Measurements from ENCODE around the gene FGD6. TPM values are rescaled to one million over a fixed set of nuclear protein-coding genes. Genes with fewer than 3 reads are reported as not detected.

The FGD6 gene
- total RNA-seq, 1 donor from 2014 or later = 17.7 TPM

- DNase-seq (ENCODE audit: extremely low spot score in 2 of 2) = no peak
- intact Hi-C loops (cut with DNase I) = no loop called here
- Histone ChIP-seq H3K9me3 (no peaks in the 10 kb centered on the region), H3K27me3 (no peaks in the 10 kb centered on the region), H3K36me3 (no peaks in the 10 kb centered on the region), H3K4me3 (no peak overlapping the region), H3K27ac (no peak overlapping the region), H3K4me1 (peaks cover 3% of the 10 kb centered on the region)
- TF ChIP-seq, protein P1, sequence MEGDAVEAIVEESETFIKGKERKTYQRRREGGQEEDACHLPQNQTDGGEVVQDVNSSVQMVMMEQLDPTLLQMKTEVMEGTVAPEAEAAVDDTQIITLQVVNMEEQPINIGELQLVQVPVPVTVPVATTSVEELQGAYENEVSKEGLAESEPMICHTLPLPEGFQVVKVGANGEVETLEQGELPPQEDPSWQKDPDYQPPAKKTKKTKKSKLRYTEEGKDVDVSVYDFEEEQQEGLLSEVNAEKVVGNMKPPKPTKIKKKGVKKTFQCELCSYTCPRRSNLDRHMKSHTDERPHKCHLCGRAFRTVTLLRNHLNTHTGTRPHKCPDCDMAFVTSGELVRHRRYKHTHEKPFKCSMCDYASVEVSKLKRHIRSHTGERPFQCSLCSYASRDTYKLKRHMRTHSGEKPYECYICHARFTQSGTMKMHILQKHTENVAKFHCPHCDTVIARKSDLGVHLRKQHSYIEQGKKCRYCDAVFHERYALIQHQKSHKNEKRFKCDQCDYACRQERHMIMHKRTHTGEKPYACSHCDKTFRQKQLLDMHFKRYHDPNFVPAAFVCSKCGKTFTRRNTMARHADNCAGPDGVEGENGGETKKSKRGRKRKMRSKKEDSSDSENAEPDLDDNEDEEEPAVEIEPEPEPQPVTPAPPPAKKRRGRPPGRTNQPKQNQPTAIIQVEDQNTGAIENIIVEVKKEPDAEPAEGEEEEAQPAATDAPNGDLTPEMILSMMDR (IDR thresholded peaks at IDR 0.05) = no peak
- TF ChIP-seq POLR2AphosphoS5 (IDR thresholded peaks at IDR 0.05; ENCODE audit: insufficient read depth in 1 of 2, low read depth in 1 of 2) = peak in 1 of 2 donors; percentile 5
- no peak for TF ChIP-seq POLR2A (IDR thresholded peaks at IDR 0.05)
These were observed 65.4 kb downstream of the FGD6 start for GRCh38 chr12:95151821-95152220.

- Histone ChIP-seq H3K27ac (peak overlapping the region; percentile 31), H3K4me3 (no peak overlapping the region)
- intact Hi-C loops (cut with DNase I) = no loop called here
These were observed 65.9 kb downstream of the FGD6 start for GRCh38 chr12:95151406-95151805.

DNA sequence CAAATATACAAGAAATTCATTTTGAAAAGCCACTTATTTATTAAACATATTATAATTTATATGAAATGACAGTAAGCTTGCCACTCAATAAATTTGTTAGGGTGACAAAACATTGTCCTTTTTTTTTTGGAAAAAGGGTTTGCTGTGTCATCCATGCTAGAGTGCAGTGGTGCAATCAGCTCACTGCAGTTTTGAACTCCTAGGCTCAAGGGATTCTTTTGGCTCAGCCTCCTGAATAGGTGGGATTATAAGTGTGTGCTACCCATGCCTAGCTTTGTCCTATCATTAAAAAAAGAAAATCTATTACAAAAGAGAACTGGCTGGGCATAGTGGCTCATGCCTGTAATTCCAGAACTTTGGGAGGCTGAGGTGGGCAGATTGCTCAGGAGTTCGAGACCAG, 66.8 kb downstream of the FGD6 start:
- Histone ChIP-seq H3K27me3 (no peaks in the 10 kb centered on the region), H3K4me3 (no peak overlapping the region), H3K36me3 (no peaks in the 10 kb centered on the region), H3K9me3 (no peaks in the 10 kb centered on the region), H3K27ac (no peak overlapping the region), H3K4me1 (peaks cover 3% of the 10 kb centered on the region)
- no peak for DNase-seq (ENCODE audit: extremely low spot score in 2 of 2)
- intact Hi-C loops (cut with DNase I) = no loop called here
- TF ChIP-seq POLR2A (IDR thresholded peaks at IDR 0.05) (no peak), POLR2AphosphoS5 (IDR thresholded peaks at IDR 0.05; ENCODE audit: insufficient read depth in 1 of 2, low read depth in 1 of 2) (no peak)
- TF ChIP-seq, protein P1 (IDR thresholded peaks at IDR 0.05) = no peak

More at GRCh38 chr12:95151406-95151805, 65.9 kb downstream of the FGD6 start:
- DNase-seq (ENCODE audit: extremely low spot score in 2 of 2) = no peak
- H3K27me3 ChIP-seq = no peaks in the 10 kb centered on the region
- no peaks in the 10 kb centered on the region for H3K9me3 ChIP-seq
- H3K4me1 ChIP-seq = peaks cover 3% of the 10 kb centered on the region
- TF ChIP-seq, protein P1 (IDR thresholded peaks at IDR 0.05) = no peak
- TF ChIP-seq POLR2AphosphoS5 (IDR thresholded peaks at IDR 0.05; ENCODE audit: insufficient read depth in 1 of 2, low read depth in 1 of 2) = no peak
- TF ChIP-seq POLR2A (IDR thresholded peaks at IDR 0.05) = no peak
- no peaks in the 10 kb centered on the region for H3K36me3 ChIP-seq

DNA sequence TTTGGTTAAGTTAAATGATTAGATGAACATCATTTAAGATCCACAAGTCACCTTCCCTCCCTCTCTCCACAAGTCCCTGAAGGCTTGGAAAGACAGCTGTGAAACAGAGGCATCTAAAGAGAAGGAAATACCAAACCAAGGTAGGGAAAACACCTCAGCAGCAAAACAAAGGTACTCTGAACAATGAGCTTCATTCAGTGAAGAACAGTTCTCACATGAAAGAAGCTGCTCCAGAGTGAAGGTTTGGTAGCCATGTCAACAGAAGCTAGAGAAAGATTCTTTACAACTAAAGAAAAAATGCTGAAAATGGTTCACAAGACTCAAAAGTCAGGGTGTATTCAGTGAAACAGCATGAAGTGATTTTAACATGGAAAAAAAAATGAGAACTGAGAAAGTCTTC, 69.4 kb downstream of the FGD6 start:
- Histone ChIP-seq H3K4me3 (no peak overlapping the region), H3K27me3 (no peaks in the 10 kb centered on the region), H3K4me1 (peaks cover 9% of the 10 kb centered on the region), H3K27ac (no peak overlapping the region), H3K9me3 (no peaks in the 10 kb centered on the region), H3K36me3 (no peaks in the 10 kb centered on the region)
- no peak for DNase-seq (ENCODE audit: extremely low spot score in 2 of 2)
- no peak for TF ChIP-seq POLR2AphosphoS5 (IDR thresholded peaks at IDR 0.05; ENCODE audit: insufficient read depth in 1 of 2, low read depth in 1 of 2)
- TF ChIP-seq, protein P1 (IDR thresholded peaks at IDR 0.05) = no peak
- TF ChIP-seq POLR2A (IDR thresholded peaks at IDR 0.05) = no peak
- intact Hi-C loops (cut with DNase I) = no loop called here

GRCh38 chr12:95146769-95147168, 70.5 kb downstream of the FGD6 start:
- Histone ChIP-seq H3K9me3 (no peaks in the 10 kb centered on the region), H3K4me3 (no peak overlapping the region), H3K4me1 (peaks cover 9% of the 10 kb centered on the region), H3K27ac (no peak overlapping the region), H3K36me3 (no peaks in the 10 kb centered on the region), H3K27me3 (no peaks in the 10 kb centered on the region)
- intact Hi-C loops (cut with DNase I) = no loop called here
- DNase-seq (ENCODE audit: extremely low spot score in 2 of 2) = no peak
- TF ChIP-seq POLR2A (IDR thresholded peaks at IDR 0.05) = no peak
- TF ChIP-seq POLR2AphosphoS5 (IDR thresholded peaks at IDR 0.05; ENCODE audit: insufficient read depth in 1 of 2, low read depth in 1 of 2) = no peak
- TF ChIP-seq, protein P1 (IDR thresholded peaks at IDR 0.05) = no peak
